KMS-11 (cell line): ENCODE measurements around the gene NBAS.
"Not testable (repeated sequence)": the region's sequence is repeated elsewhere in the genome, so short reads cannot be mapped to it uniquely, and the experiment has no call there.

Experiments
- H2AFZ ChIP-seq: fragments of 200-600 bp; sonication (generic); 2 replicates; pipeline ENCODE4 v1.6.1; 2016; ENCODE audit warnings: antibody characterized with exemption, mixed run types, low read depth
- H3K27ac ChIP-seq: fragments of 200-600 bp; sonication (generic); 2 replicates; pipeline ENCODE4 v1.6.1; 2016; ENCODE audit warnings: mild to moderate bottlenecking, mixed run types
- H3K27me3 ChIP-seq: fragments of 200-600 bp; sonication (generic); 2 replicates; pipeline ENCODE4 v1.6.1; 2017; ENCODE audit warnings: mild to moderate bottlenecking, low read depth, mixed run types, moderate library complexity; ENCODE audit not compliant: insufficient read depth
- H3K36me3 ChIP-seq: fragments of 200-600 bp; sonication (generic); 2 replicates; pipeline ENCODE4 v1.6.1; 2017; ENCODE audit warnings: mild to moderate bottlenecking, mixed run types; ENCODE audit not compliant: insufficient read depth
- H3K4me1 ChIP-seq: fragments of 200-600 bp; sonication (generic); 2 replicates; pipeline ENCODE4 v1.6.1; 2016; ENCODE audit warnings: mild to moderate bottlenecking, low read depth, mixed run types; ENCODE audit not compliant: poor library complexity, severe bottlenecking
- H3K4me2 ChIP-seq: fragments of 200-600 bp; sonication (generic); 2 replicates; pipeline ENCODE4 v1.7.0; 2016; ENCODE audit warnings: mild to moderate bottlenecking, mixed run types
- H3K4me3 ChIP-seq: fragments of 200-600 bp; sonication (generic); IDR thresholded peaks from 2 replicates; pipeline ENCODE4 v1.6.1; 2017; ENCODE audit warnings: low read depth, low read length, mixed read lengths; ENCODE audit not compliant: insufficient read depth
- H3K79me2 ChIP-seq: fragments of 200-600 bp; sonication (generic); 2 replicates; pipeline ENCODE4 v1.6.1; 2016; ENCODE audit warnings: low read depth, mixed run types; ENCODE audit not compliant: insufficient read depth
- H3K9ac ChIP-seq: fragments of 200-600 bp; sonication (generic); 2 replicates; pipeline ENCODE4 v1.6.1; 2016; ENCODE audit warnings: mild to moderate bottlenecking, mixed run types
- H4K20me1 ChIP-seq: fragments of 200-600 bp; sonication (generic); 2 replicates; pipeline ENCODE4 v1.6.1; 2016; ENCODE audit warnings: mild to moderate bottlenecking, mixed run types; ENCODE audit not compliant: insufficient read depth
- CTCF ChIP-seq: fragments of 200-600 bp; sonication (generic); conservative IDR thresholded peaks from 2 replicates; pipeline ENCODE4 v1.6.1; 2017; ENCODE audit warnings: low read depth, mild to moderate bottlenecking, antibody characterized with exemption, low read length, moderate library complexity, mixed read lengths

The NBAS gene

GRCh38 chr2:15507697-15508096 lies 53.4 kb downstream of the NBAS start:
- Histone ChIP-seq H3K79me2 (no peaks in the 10 kb centered on the region), H3K27me3 (no peaks in the 10 kb centered on the region), H3K4me2 (no peak overlapping the region), H2AFZ (no peak overlapping the region), H4K20me1 (0 out of 2 replicates have a peak, but pooled peaks cover 3% of the 10 kb centered on the region), H3K4me3 (no peak overlapping the region), H3K4me1 (peaks cover 39% of the 10 kb centered on the region), H3K36me3 (no peaks in the 10 kb centered on the region), H3K27ac (no peak overlapping the region), H3K9ac (no peak overlapping the region)
- TF ChIP-seq CTCF = no peak

GRCh38 chr2:15507061-15507460 lies 54.1 kb downstream of the NBAS start:
- Histone ChIP-seq H3K79me2 (no peaks in the 10 kb centered on the region), H3K27me3 (no peaks in the 10 kb centered on the region), H3K27ac (no peak overlapping the region), H3K4me3 (no peak overlapping the region), H3K9ac (no peak overlapping the region), H3K4me1 (peaks cover 34% of the 10 kb centered on the region), H2AFZ (no peak overlapping the region), H3K36me3 (no peaks in the 10 kb centered on the region), H4K20me1 (0 out of 2 replicates have a peak, but pooled peaks cover 3% of the 10 kb centered on the region), H3K4me2 (no peak overlapping the region)
- no peak for TF ChIP-seq CTCF

- H3K4me3 ChIP-seq = no peak overlapping the region
- H4K20me1 ChIP-seq = 0 out of 2 replicates have a peak, but pooled peaks cover 3% of the 10 kb centered on the region
- H3K79me2 ChIP-seq = no peaks in the 10 kb centered on the region
- no peak overlapping the region for H3K27ac ChIP-seq
- no peak overlapping the region for H2AFZ ChIP-seq
- no peak overlapping the region for H3K9ac ChIP-seq
- TF ChIP-seq CTCF = no peak
- no peaks in the 10 kb centered on the region for H3K36me3 ChIP-seq
- H3K4me2 ChIP-seq = no peak overlapping the region
- peaks cover 27% of the 10 kb centered on the region for H3K4me1 ChIP-seq
- H3K27me3 ChIP-seq = no peaks in the 10 kb centered on the region
These were observed 54.8 kb downstream of the NBAS start for GRCh38 chr2:15506229-15506819.

- H3K27me3 ChIP-seq = no peaks in the 10 kb centered on the region
- no peak overlapping the region for H3K4me2 ChIP-seq
- H3K9ac ChIP-seq = no peak overlapping the region
- H3K27ac ChIP-seq = no peak overlapping the region
- no peaks in the 10 kb centered on the region for H4K20me1 ChIP-seq
- no peaks in the 10 kb centered on the region for H3K36me3 ChIP-seq
- TF ChIP-seq CTCF = no peak
- H3K4me3 ChIP-seq = no peak overlapping the region
- no peak overlapping the region for H2AFZ ChIP-seq
- no peaks in the 10 kb centered on the region for H3K79me2 ChIP-seq
- peaks cover 17% of the 10 kb centered on the region for H3K4me1 ChIP-seq
These were observed 56.1 kb downstream of the NBAS start for GRCh38 chr2:15504882-15505663.

- H3K36me3 ChIP-seq, H3K9ac ChIP-seq, H3K4me1 ChIP-seq, H3K27ac ChIP-seq, H3K4me3 ChIP-seq, H3K4me2 ChIP-seq, H3K27me3 ChIP-seq, H4K20me1 ChIP-seq, H3K79me2 ChIP-seq, H2AFZ ChIP-seq: not testable (repeated sequence)
These were observed 61.9 kb downstream of the NBAS start for GRCh38 chr2:15499251-15499650.
